Measurements from ENCODE around the gene CDC6. TPM values are rescaled to one million over a fixed set of nuclear protein-coding genes. Genes with fewer than 3 reads are reported as not detected.

CDC6 gene
- total RNA-seq, 1 experiment from 2014 or later = 97.8 TPM

DNA sequence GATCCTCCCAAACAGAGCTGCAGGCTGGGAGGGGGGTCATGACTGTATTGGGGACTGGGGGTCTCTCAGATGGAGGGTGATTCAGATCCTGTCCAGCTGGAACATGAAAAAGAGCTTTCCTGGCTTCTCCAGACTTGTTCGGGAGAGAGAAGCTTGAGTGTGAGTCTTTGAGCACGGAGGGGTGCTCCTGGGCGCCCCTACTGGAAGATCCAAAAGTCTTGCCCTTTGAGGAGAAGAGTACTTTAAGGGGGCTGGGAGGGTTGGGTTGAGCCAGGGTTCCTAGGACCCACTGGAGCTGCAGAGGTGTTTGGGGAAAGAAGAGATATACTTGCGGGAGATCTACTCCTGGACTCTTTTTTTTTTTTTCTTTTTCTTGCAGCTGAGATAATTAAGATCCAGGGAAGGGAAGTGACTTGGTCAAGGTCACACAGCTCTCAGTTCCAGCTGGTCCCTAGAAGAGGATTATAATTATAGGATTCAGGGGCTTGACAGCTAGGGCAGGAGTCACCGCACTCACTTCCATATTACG is 29.7 kb downstream of the CDC6 start:
- Histone ChIP-seq H3K9me3 (replicated peaks) (peaks cover 2% of the 10 kb centered on the region; the same call in 1 of the 2 replicates), H3K36me3 (peaks cover 23% of the 10 kb centered on the region), H3K27ac (peak overlapping the region; percentile 91), H3K27me3 (replicated peaks) (no peaks in the 10 kb centered on the region), H3K4me1 (replicated peaks) (peaks cover 81% of the 10 kb centered on the region), H3K4me3 (peak overlapping the region; percentile 95)
- DNase-seq (ENCODE audit: low read depth in 1 of 2, low spot score in 2 of 2) = peak; percentile 77 to 84

DNA sequence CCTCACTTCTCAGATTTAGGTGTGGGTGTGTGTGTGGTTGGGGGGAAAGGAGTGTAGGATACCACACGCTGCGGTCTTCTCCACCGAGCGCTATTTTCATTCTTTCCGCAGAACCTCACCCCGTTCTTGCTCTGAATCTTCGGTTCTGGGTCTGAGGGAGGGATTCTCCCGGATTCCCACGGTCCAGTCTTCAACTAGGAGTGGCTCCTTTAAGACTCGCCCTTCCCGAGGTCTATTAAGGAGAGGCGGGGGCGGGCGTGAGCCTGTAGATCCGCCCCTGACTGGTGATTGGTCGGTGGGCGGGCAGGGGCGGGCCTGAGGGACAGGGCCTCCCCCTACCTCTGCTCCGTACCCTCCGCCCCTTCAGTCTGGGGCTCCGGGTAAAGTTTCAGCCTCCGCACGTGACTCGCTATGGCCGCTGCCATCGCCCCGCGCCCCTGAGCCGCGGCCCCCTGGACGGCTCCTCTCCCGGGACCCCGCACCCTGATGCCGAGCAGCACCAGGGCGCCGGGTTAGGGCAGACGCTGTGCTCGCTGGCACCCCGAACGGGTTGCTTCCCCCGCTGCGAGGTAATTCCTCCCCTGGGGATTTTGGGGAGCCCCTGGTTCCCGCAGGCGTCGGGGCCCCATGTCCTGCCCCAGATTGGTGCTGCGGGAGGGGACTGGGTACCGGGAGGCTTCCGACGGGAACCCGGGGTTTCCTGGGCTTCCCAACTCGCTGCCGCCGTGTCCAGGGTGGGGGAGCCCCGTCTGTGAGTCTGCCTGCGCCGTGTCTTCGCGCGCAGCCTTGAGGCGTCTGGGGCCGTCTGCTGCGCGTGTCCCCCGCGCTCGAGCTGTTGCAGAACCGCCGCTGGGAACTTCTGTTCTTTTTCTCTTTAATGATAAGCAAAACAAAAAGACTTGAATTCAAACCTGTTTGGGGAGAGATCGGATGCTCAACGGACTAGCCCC is 30.5 kb downstream of the CDC6 start:
- Histone ChIP-seq H3K4me1 (replicated peaks) (peaks cover 81% of the 10 kb centered on the region), H3K9me3 (replicated peaks) (peaks cover 2% of the 10 kb centered on the region; the same call in 1 of the 2 replicates), H3K27ac (peak overlapping the region; percentile 91), H3K4me3 (peak overlapping the region; percentile 95), H3K36me3 (peaks cover 23% of the 10 kb centered on the region), H3K27me3 (replicated peaks) (no peaks in the 10 kb centered on the region)
- peak; percentile 95 to 96 for DNase-seq (ENCODE audit: low read depth in 1 of 2, low spot score in 2 of 2)

DNA sequence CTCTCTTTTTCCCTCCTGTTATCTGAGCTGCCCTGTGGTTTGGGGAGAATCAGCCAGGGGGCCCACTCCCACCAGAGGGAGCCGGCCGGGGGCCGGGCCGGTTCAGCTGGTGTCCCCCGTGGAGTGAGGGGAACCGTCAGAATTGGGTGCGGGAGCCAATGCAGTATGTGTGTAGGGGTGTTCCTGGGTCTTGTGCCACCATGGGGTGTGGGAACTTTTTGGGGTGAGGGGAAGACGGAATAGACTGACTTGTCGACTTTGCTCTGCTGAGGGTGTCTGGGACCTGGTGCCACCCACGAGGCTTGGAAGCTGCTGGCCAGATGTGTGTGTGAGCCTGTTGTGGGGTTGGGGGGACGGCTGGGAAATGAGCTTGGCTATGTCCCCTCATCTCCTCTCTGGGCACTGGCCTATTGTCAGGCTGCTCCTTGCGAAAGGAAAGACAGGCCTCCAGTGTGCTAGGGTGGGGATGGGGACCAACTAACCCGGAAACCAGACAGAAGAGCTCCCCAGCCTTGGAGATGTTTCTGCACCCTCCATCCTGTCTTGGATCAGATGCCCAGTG is 31.2 kb downstream of the CDC6 start:
- peaks cover 2% of the 10 kb centered on the region; the same call in 1 of the 2 replicates for H3K9me3 ChIP-seq (replicated peaks)
- H3K4me1 ChIP-seq (replicated peaks) = peaks cover 81% of the 10 kb centered on the region
- H3K27ac ChIP-seq = peak overlapping the region; percentile 91
- no peak for DNase-seq (ENCODE audit: low read depth in 1 of 2, low spot score in 2 of 2)
- peaks cover 23% of the 10 kb centered on the region for H3K36me3 ChIP-seq
- no peaks in the 10 kb centered on the region for H3K27me3 ChIP-seq (replicated peaks)
- H3K4me3 ChIP-seq = peak overlapping the region; percentile 95

DNA sequence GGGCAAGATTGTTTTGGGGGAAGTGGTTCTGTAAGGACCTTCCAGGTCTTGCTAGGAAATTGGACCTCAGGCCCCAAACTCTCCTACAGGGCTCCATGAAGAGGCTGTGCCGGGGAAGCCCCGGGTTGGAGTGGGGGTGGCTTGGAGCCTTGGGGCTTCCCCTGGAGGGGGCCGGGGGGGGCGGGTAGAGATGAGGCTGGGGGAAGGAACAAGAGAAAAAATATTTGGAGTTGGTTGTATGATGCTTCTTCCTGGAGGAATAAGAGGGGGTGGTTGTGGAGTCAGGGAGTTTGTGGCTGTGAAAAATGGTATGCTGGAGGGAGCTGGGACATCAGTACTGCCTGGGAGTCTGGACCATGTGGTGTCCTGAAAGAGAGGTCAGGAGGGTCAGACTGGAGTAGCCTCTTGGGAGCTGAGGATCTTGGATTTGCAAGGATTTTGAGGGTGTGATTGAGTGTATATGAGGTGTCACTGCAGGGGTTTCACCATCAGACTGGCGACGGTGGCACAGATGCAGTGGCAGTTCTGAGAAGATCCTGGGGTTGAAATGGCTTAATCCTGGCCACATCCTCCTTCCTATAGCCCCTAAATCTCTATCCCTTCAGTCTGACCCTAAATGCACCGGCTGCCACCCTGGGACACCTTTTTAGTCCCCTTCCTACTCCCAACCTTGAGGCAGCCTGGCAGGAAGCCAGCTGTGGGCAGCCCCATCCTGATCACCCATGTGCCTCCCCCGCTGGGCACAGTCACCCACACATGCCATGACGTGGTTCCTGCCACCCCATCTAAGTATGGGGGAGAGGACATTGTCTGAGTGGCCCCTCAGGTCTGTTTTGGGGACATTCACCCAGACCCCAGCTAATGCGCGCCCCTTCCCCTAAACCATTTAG is 32.2 kb downstream of the CDC6 start:
- H3K27ac ChIP-seq = peak overlapping the region; percentile 83
- H3K36me3 ChIP-seq = peaks cover 30% of the 10 kb centered on the region
- peaks cover 2% of the 10 kb centered on the region; the same call in 1 of the 2 replicates for H3K9me3 ChIP-seq (replicated peaks)
- H3K4me3 ChIP-seq = peak overlapping the region; percentile 95
- H3K4me1 ChIP-seq (replicated peaks) = peaks cover 81% of the 10 kb centered on the region
- peak in 1 of 2 experiments; percentile 45 for DNase-seq (ENCODE audit: low read depth in 1 of 2, low spot score in 2 of 2)
- H3K27me3 ChIP-seq (replicated peaks) = no peaks in the 10 kb centered on the region

DNA sequence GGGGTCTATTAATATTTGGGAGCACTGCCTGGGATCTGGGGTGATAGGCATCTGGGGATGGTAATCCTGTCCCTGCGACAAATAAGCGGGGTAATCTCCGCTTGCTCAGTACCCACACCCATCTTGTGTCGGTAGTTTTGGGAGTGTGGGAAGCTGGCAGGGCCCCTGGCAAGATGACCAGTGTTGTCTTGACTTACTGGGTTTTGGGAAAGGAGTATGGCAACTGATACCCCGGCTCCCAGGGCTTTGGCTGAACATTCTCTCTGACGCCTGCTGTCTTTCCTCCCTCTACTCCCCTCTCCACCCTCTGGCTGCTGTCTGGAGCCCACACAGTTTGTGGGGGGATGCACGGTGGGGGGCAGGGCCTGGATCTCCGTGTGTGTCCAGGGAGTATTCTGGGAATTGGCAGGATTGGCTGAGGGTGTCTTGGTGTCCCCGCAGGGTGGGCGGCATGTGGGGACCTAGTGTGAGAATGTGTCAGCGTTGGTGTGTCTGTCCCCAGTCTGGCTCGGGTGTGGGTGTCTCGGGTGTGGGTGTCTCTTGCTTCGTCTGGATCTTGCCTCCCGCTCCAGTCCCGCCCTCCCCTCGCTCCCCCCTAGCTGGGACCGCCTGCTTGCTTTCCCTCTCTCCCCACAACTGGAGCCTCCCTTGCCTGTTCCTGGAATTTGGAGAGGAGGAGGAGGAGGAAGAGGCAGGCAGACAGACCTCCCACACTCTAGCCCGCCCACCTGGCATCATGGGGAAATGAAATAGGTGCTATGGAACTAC is 33.3 kb downstream of the CDC6 start:
- peak; percentile 94 to 98 for DNase-seq (ENCODE audit: low read depth in 1 of 2, low spot score in 2 of 2)
- Histone ChIP-seq H3K36me3 (peaks cover 36% of the 10 kb centered on the region), H3K4me3 (peak overlapping the region; percentile 95), H3K9me3 (replicated peaks) (peaks cover 2% of the 10 kb centered on the region; the same call in 1 of the 2 replicates), H3K4me1 (replicated peaks) (peaks cover 80% of the 10 kb centered on the region), H3K27ac (peak overlapping the region; percentile 98), H3K27me3 (replicated peaks) (no peaks in the 10 kb centered on the region)

DNA sequence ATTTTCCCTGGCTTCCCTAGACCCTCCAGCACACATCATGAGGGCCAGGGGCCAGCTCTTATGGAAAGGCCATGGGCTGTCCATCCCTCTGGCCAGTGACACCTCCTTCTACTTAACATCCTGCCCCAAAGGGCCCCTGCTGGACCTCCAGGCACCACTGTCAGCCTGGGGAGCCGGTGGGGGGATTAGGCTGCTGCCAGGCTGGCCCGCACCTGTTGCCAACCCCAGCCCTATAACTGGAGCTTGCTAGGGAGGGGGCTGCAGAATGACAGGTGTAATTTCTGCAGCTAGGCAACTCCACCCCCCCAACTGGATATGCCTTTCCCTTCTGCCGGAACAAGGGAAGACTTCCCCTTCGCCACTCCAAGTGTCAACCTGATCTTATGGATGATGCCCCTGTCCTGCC is 33.8 kb downstream of the CDC6 start:
- peak overlapping the region; percentile 98 for H3K27ac ChIP-seq
- peak overlapping the region; percentile 36 for H3K4me3 ChIP-seq
- no peak for DNase-seq (ENCODE audit: low read depth in 1 of 2, low spot score in 2 of 2)

DNA sequence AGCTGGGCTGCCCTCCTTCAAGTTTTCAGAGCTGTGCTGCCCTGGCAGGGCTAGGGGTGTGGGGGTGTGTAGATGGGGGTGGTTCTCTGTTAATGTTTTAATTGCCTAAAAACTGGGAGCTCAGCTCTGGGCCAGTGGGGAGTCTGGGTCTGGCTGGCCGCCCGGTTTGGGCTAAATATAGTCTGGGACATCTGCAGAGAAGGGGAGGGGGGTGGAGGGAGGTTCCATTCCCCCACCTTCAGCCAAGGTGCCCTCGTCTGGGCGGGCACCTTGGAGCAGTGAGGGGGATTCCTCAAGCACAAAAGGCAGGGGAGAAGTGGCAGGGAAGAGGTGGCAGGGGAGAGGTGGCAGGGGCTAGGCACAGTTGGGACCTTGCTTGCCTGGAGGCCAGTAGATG is 34.3 kb downstream of the CDC6 start:
- no peak for DNase-seq (ENCODE audit: low read depth in 1 of 2, low spot score in 2 of 2)
- peaks cover 45% of the 10 kb centered on the region for H3K36me3 ChIP-seq
- H3K27ac ChIP-seq = peak overlapping the region; percentile 98
- H3K4me3 ChIP-seq = peak overlapping the region; percentile 36
- peaks cover 80% of the 10 kb centered on the region for H3K4me1 ChIP-seq (replicated peaks)
- peaks cover 2% of the 10 kb centered on the region; the same call in 1 of the 2 replicates for H3K9me3 ChIP-seq (replicated peaks)
- H3K27me3 ChIP-seq (replicated peaks) = no peaks in the 10 kb centered on the region

More for the DNA sequence above, 33.8 kb downstream of the CDC6 start:
- Histone ChIP-seq H3K27me3 (replicated peaks) (no peaks in the 10 kb centered on the region), H3K36me3 (peaks cover 42% of the 10 kb centered on the region), H3K4me1 (replicated peaks) (peaks cover 80% of the 10 kb centered on the region), H3K9me3 (replicated peaks) (peaks cover 2% of the 10 kb centered on the region; the same call in 1 of the 2 replicates)

DNA sequence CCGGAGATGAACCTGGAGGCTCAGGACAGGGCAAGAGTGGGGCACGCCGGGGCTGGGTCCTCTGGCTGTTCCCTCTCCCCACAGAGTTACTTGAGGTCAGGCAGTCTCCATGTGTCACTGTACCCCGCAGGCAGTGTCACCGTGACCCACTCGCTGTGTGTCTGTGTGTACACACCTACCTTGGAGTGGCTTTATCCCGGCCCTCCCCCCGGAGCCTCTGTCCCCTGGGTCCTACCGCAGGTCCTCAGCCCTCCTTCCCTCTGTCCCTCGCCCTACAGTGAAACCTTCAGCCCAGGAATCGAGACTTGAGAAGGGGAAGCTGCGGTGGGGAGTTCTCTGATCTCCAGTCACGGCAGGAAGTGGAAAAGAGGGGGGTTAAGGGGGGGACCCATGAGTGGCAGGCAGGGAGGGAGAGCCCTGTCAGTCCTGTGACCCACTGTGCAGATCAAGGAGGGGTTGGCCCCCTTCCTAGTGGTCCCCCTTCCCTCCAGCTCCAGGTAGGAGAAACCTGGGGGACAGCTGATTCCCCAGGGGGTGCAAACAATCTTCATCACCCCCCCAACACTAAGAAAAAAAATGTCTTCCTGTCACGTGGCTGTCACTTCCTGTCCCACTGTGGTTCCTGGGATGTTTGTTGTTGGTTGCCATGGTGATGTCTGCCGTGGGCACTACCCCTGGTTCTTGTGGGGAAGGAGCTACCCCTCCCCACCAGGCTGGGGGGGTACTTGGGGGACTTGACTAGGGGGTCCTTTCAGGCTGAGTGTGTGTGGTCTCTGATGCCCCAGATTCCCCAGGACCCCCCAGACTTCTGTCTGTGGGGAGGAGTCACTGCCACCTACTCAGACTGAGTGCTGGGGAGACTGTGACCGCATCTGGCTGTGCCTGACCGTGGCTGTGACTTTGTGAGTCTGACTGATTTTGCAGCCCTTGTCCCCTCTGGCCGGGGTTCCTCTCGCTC is 35.0 kb downstream of the CDC6 start:
- Histone ChIP-seq H3K4me1 (replicated peaks) (peaks cover 80% of the 10 kb centered on the region), H3K4me3 (peak overlapping the region; percentile 36), H3K9me3 (replicated peaks) (peaks cover 2% of the 10 kb centered on the region; the same call in 1 of the 2 replicates), H3K36me3 (peaks cover 50% of the 10 kb centered on the region), H3K27me3 (replicated peaks) (no peaks in the 10 kb centered on the region), H3K27ac (peak overlapping the region; percentile 98)
- DNase-seq (ENCODE audit: low read depth in 1 of 2, low spot score in 2 of 2) = peak; percentile 98 to 100

DNA sequence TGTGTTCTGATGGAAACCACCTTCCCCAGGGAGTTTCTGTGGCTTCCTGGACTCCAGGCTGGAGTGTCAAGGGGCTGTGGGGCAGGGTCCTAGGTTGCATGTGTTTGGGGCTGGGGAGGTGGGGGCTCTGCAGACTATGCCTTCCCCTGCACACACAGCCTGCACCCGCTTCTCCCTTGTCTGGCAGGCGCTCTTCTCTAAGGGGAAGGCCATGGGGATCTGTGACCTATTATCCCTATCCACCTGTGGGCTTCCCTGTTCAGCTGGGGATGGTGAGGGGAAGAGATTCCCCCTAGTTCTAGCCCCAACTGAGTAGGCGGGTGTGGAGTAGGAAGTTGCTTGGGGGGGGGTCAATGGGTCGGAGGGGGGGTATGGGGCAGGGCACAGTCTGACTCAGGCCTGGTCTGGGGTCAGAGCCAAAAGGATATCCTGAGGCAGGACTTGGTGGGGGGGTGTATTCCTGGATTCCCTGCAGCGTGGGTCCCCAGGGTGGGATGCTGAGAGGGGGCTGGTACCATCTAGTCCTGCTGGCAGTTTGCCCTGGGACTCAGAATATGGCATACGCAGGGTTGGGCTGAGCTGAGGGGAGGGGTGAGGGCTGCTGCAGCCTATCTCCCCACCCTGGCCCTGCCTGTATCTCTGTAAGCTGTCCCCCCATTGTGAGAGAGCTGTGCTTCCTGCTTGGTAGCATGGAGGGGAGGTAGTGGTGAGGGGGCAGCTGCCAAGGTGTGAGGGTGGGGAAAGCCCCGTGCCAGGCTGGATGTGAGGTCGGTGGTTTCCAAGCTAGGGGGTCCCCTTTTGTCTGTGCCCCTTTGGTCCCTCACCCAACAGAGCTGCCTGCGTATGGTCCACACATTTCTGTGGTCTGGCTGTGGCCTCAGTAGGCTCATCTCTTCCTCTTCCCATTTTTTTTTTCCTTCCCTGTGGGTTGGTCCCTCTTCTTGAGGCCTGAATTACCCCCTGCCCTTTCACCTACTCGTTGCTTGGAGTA is 36.0 kb downstream of the CDC6 start:
- peak overlapping the region; percentile 98 for H3K27ac ChIP-seq
- H3K4me3 ChIP-seq = peak overlapping the region; percentile 36; the same call in 1 of the 2 replicates
- peaks cover 86% of the 10 kb centered on the region for H3K4me1 ChIP-seq (replicated peaks)
- no peaks in the 10 kb centered on the region for H3K9me3 ChIP-seq (replicated peaks)
- H3K27me3 ChIP-seq (replicated peaks) = no peaks in the 10 kb centered on the region
- peak; percentile 79 to 86 for DNase-seq (ENCODE audit: low read depth in 1 of 2, low spot score in 2 of 2)
- peaks cover 50% of the 10 kb centered on the region for H3K36me3 ChIP-seq

DNA sequence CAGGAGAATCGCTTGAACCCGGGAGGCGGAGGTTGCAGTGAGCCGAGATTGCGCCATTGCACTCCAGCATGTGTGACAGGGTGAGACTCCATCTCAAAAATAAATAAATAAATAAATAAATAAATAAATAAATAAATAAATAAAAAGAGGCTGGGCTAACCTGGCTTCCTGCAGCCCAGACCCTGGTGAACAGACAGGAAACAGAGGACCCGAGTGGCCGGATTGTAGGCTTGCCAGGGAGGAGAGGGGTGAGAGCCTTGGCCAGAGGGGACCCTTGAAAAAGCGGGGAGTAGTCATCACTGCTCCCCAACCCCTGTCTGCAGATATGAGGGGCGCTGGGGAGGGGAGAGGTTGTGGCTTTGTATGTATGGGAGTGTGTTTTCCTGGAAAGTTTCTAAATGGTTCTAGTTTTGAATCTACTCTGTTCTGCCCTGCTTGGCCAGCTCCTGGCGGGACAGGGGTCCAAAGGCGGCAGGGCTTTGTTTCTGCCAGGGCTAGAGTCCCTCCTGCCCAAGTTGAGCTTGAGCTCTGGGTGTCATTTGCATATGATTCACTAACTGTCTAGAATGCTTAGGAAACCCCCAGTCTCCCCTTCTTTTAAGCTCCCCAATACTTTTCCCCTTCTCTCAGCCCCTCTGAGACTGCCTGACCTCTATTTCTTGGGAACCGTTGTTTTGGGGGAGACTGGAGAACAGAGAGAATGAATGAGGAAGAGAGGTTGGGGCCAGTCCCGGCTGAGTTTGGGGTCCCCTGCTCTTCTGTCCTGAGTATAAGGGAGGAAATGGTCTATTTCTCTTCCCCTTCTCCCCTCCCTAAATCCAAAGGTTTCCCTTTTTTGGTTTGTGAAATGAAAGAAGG is 37.7 kb downstream of the CDC6 start:
- Histone ChIP-seq H3K36me3 (peaks cover 52% of the 10 kb centered on the region), H3K4me3 (no peak overlapping the region), H3K4me1 (replicated peaks) (peaks cover 91% of the 10 kb centered on the region)

More for the DNA sequence above, 37.7 kb downstream of the CDC6 start:
- Histone ChIP-seq H3K27ac (0 out of 2 replicates have a peak overlapping the region, but pooled peaks have one; percentile 7), H3K27me3 (replicated peaks) (no peaks in the 10 kb centered on the region), H3K9me3 (replicated peaks) (no peaks in the 10 kb centered on the region)
- DNase-seq (ENCODE audit: low read depth in 1 of 2, low spot score in 2 of 2) = no peak

Measured in SJSA1 (cell line).